Measurements from ENCODE around the gene KBTBD7. TPM values are rescaled to one million over a fixed set of nuclear protein-coding genes. Genes with fewer than 3 reads are reported as not detected.
"Not testable (repeated sequence)": the region's sequence is repeated elsewhere in the genome, so short reads cannot be mapped to it uniquely, and the experiment has no call there.

KBTBD7 gene
- total RNA-seq, 1 donor from 2014 or later, result 8.4 TPM

DNA sequence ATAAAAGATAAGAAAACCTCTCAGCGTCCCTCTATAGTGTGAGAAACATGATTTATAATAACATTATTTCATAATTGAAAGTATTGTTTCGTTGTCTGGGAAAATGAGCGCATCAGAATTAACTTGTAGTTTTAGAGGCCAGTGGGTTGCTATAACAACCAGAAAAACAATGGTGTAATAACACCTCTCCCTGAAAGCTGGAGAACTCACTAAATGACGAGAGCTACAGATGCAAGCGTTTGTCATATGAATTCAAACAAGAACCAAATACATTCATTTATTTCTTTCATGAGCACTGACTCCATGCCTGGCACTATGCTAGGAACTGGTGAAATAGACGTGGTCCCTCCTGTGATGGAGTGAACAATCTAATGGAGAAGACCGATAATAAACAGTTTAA is 16.3 kb downstream of the KBTBD7 start:
- Histone ChIP-seq H3K27ac (peak overlapping the region; percentile 53), H3K9me3 (no peaks in the 10 kb centered on the region), H3K27me3 (ENCODE audit: low read depth) (no peaks in the 10 kb centered on the region), H3K4me3 (no peak overlapping the region), H3K4me1 (no peaks in the 10 kb centered on the region), H3K36me3 (no peaks in the 10 kb centered on the region)
- TF ChIP-seq, protein P1, sequence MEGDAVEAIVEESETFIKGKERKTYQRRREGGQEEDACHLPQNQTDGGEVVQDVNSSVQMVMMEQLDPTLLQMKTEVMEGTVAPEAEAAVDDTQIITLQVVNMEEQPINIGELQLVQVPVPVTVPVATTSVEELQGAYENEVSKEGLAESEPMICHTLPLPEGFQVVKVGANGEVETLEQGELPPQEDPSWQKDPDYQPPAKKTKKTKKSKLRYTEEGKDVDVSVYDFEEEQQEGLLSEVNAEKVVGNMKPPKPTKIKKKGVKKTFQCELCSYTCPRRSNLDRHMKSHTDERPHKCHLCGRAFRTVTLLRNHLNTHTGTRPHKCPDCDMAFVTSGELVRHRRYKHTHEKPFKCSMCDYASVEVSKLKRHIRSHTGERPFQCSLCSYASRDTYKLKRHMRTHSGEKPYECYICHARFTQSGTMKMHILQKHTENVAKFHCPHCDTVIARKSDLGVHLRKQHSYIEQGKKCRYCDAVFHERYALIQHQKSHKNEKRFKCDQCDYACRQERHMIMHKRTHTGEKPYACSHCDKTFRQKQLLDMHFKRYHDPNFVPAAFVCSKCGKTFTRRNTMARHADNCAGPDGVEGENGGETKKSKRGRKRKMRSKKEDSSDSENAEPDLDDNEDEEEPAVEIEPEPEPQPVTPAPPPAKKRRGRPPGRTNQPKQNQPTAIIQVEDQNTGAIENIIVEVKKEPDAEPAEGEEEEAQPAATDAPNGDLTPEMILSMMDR (IDR thresholded peaks at IDR 0.05), result no peak
- intact Hi-C loops (cut with DNase I), result no loop called here
- DNase-seq (no peak), ATAC-seq (peak; percentile 63 to 81)

DNA sequence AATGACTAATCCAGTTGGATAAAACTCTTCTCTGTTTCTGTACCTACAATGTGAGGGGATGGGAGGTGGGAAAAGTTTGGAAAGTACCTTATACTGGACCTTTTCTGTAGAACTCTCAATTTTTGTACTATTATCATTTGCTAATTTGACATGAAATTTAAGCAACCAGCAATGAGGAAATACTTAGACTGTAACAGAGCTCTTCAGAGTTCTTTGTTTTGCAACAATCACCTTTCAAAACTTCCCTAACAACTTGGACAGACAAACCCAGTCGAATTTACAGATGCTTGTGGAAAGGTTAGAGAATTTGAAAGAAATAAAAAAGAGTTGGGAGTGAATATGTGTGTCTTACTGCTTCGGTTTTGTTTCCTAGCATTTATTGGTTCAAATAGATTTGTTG is 16.8 kb downstream of the KBTBD7 start:
- no peaks in the 10 kb centered on the region for H3K36me3 ChIP-seq
- DNase-seq (no peak), ATAC-seq (peak; percentile 57 to 63)
- H3K9me3 ChIP-seq, result no peaks in the 10 kb centered on the region
- H3K4me1 ChIP-seq, result no peaks in the 10 kb centered on the region
- H3K27me3 ChIP-seq (ENCODE audit: low read depth), result no peaks in the 10 kb centered on the region
- peak overlapping the region; percentile 53 for H3K27ac ChIP-seq
- no peak overlapping the region for H3K4me3 ChIP-seq
- TF ChIP-seq, protein P1 (IDR thresholded peaks at IDR 0.05), result no peak
- intact Hi-C loops (cut with DNase I), result no loop called here

DNA sequence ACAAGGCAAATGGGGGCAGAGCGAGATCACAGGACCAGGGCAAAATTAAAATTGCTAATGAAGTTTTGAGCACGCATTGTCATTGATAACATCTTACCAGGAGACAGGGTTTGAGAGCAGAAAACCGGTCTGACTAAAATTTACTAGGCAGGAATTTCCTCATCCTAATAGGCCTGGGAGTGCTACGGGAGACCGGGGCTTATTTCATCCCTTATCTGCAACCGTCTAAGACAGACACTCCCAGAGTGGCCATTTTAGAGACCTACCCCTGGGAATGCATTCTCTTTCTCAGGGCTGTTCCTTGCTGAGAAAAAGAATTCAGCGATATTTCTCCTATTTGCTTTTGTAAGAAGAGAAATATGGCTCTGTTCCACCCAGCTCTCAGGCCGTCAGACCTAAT is 18.8 kb downstream of the KBTBD7 start:
- H3K36me3 ChIP-seq; ATAC-seq; H3K4me3 ChIP-seq; DNase-seq; H3K27me3 ChIP-seq (ENCODE audit: low read depth); intact Hi-C loops (cut with DNase I); H3K9me3 ChIP-seq; H3K27ac ChIP-seq; H3K4me1 ChIP-seq: not testable (repeated sequence)

DNA sequence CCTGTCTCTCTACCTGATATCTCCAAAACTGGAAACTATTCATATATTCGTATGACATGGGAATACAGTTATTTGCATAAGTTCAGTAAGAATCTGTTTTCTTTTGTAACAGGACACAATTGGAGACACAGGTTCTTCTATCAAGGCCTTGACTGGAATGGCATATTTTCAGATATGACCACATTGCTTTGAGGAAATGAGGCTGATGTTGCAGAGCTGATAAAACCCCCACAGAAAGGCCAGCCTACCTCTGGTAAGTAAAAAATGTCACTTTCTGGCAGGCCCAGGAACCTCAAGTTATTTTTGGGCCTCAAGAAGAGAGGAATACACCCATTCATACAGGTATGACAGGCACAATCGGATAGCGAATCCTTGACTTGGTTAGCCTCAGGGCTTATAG is 32.2 kb downstream of the KBTBD7 start:
- intact Hi-C loops (cut with DNase I), result no loop called here
- no peaks in the 10 kb centered on the region for H3K4me1 ChIP-seq
- no peaks in the 10 kb centered on the region for H3K9me3 ChIP-seq
- TF ChIP-seq, protein P1 (IDR thresholded peaks at IDR 0.05), result no peak
- no peak for DNase-seq
- no peaks in the 10 kb centered on the region for H3K27me3 ChIP-seq (ENCODE audit: low read depth)
- no peak for ATAC-seq
- H3K4me3 ChIP-seq, result no peak overlapping the region
- no peaks in the 10 kb centered on the region for H3K36me3 ChIP-seq
- H3K27ac ChIP-seq, result no peak overlapping the region

DNA sequence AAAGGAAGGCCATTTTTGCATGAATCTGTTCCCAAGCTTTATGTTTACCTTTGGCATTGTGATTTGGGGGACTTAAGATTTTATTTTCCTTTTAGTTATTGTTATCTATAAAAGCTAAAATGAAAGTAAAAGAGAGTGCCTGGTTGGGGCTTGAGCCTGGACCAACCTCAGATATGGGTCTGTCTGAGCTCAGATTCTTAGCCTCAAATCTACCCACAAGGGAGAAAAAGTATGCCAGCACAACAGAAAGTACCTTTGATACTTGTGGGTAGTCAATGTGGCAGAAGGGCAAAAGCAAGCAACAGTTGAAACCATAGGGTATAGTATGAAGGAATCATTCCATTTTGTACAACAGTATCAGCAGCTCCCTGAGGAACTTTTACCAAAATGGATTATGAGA is 35.2 kb downstream of the KBTBD7 start:
- intact Hi-C loops (cut with DNase I), result no loop called here
- TF ChIP-seq, protein P1 (IDR thresholded peaks at IDR 0.05), result no peak
- no peaks in the 10 kb centered on the region for H3K27me3 ChIP-seq (ENCODE audit: low read depth)
- no peaks in the 10 kb centered on the region for H3K4me1 ChIP-seq
- H3K9me3 ChIP-seq, result no peaks in the 10 kb centered on the region
- DNase-seq, result no peak
- no peak overlapping the region for H3K27ac ChIP-seq
- H3K4me3 ChIP-seq, result no peak overlapping the region
- no peak for ATAC-seq
- no peaks in the 10 kb centered on the region for H3K36me3 ChIP-seq

DNA sequence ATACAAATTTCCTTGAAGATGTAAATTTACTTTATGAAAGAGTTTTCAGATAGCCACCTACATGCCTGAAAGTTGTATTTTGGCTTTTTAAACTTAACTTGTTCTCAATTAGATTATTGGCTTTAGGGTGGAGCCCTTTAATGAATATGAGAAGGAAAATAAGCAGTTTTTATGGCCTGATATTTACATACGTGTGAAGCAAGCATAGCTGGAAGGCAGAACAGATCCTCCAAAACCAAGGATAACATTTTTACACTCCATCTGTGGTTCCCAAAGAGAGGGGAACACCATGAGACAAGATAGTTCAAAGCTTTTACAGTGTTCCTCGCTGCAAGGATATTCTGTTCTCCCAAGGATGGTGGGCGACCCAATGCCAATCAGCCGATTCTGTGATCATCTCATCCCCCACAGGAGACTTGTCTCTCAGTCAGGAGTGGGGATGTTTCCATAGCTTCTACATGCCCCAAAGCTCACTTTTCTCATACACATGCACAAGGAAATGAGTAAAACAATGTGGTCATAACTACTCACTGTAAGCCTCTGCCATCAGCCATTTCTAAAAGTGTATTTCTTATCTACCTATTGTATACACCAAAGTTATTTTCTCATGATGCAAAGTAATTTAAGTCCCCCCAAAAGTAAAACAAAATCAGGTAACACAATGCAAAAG is 37.2 kb downstream of the KBTBD7 start:
- H3K27ac ChIP-seq, result no peak overlapping the region
- no peak for DNase-seq
- ATAC-seq, result no peak
- no peak overlapping the region for H3K4me3 ChIP-seq
- H3K9me3 ChIP-seq, result peaks cover 6% of the 10 kb centered on the region
- H3K27me3 ChIP-seq (ENCODE audit: low read depth), result no peaks in the 10 kb centered on the region
- H3K4me1 ChIP-seq, result no peaks in the 10 kb centered on the region
- intact Hi-C loops (cut with DNase I), result no loop called here
- no peaks in the 10 kb centered on the region for H3K36me3 ChIP-seq
- TF ChIP-seq, protein P1 (IDR thresholded peaks at IDR 0.05), result no peak

Measured in lower lobe of right lung (tissue), 2 donors.